ENCODE measurements around the gene ZIK1. TPM values are rescaled to one million over a fixed set of nuclear protein-coding genes. Genes with fewer than 3 reads are reported as not detected.

ZIK1 gene
- total and polyA plus RNA-seq, 2 of the 8 experiments (the other 6 are each of a cell fraction or from before 2014, with no cell fraction given) = 19.4 to 36.5 TPM

DNA sequence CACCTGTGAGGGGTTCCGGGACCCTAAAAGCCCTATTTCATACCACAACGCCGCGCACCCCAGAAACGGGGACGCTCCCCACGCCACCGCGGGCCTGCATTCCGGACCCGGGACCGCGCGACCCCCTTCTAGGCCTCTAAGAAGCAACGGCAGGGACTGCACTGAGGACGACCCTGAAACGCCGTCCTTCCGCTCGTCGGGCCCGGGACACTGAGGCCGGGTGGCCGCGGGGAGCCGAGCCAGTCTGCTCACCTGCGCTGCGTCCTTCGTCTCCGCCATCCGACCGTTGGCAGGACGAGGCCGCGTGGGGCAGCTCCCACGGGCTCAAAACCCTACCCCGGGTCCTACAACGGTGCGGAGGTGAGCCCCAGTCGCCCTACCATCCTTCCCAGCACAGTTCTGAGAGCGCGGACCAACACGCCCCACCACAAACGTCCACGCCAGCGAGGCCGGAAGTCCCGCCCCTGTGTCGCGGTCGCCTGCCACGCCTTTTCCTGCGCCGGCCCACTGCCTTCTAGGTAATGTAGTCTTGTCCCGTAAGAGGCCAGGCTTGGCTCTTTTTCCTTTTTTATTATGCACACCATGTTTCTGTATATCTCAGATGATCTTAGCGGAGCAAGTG, 24.4 kb upstream of the ZIK1 start, which contains the start of gene ZNF550:
Gene ZNF550, minus strand, starts transcription at position 460 of the 622 bp plus-strand sequence. Its CDS starts 181 bp downstream, at position 279.
- WGBS, 2 experiments (ENCODE audit: extremely low coverage in 1 of 2, insufficient coverage in 1 of 2, insufficient read length in 1 of 2, insufficient replicate concordance in 2 of 2, low coverage in 1 of 2, low lambda C conversion rate in 2 of 2, missing lambda C conversion rate in 1 of 2) = 1% methylated on average over 54 of the region's 56 CpGs; no CpG with 5 or more reads in 1 of the 2 experiments
- H2BK5ac ChIP-seq (ENCODE audit: low read depth, low read length) = no peak within 1 kb of the TSS; the same call in 1 of the 2 replicates
- peaks cover 2 to 15% (median 6%) of the 10 kb centered on the region in 4 experiments; a peak in 7 of 8 replicates for H3K36me3 ChIP-seq (ENCODE audit: control insufficient read depth in 2 of 4, insufficient read depth in 4 of 4, low read length in 3 of 4)
- H4K8ac ChIP-seq (ENCODE audit: extremely low read depth, insufficient read depth, low read length) = peak within 1 kb of the TSS; percentile 95; the same call in 1 of the 2 replicates
- no peak within 1 kb of the TSS for H3K23ac ChIP-seq (ENCODE audit: insufficient read length)
- H3K23me2 ChIP-seq (ENCODE audit: low read depth, low read length) = peaks cover 3% of the 10 kb centered on the region; the same call in 1 of the 2 replicates
- DNase-seq (ENCODE audit: low read depth in 1 of 2, low spot score in 2 of 2) (peak in 1 of 2 experiments; percentile 89), FAIRE-seq (no peak)
- H4K91ac ChIP-seq (replicated peaks; ENCODE audit: insufficient read length, low read length) = no peak within 1 kb of the TSS
- no peaks in the 10 kb centered on the region for H3K27me3 ChIP-seq (replicated peaks in 1 of 4; ENCODE audit: control insufficient read depth in 3 of 4, extremely low read depth in 1 of 4, insufficient read depth in 3 of 4, low read length in 3 of 4)
- H3K4me2 ChIP-seq (ENCODE audit: insufficient read depth in 1 of 2, low read depth in 2 of 2, low read length in 2 of 2) = peak within 1 kb of the TSS; percentile 51 to 86
- peak within 1 kb of the TSS; percentile 46 for H3K4ac ChIP-seq (replicated peaks; ENCODE audit: insufficient read length, low read depth, low read length)
- H2BK120ac ChIP-seq (replicated peaks; ENCODE audit: low read depth, low read length) = no peak within 1 kb of the TSS
- peak within 1 kb of the TSS; percentile 80 to 96 (median 94) for H3K4me3 ChIP-seq (ENCODE audit: extremely low read depth in 1 of 4, insufficient read depth in 2 of 4, low read depth in 3 of 4, low read length in 4 of 4)
- no peak within 1 kb of the TSS for H2BK20ac ChIP-seq (ENCODE audit: low read length)
- peak within 1 kb of the TSS; percentile 83 for H2AFZ ChIP-seq (ENCODE audit: low read length)
- no peak within 1 kb of the TSS for H4K5ac ChIP-seq (ENCODE audit: insufficient read length, low read depth, low read length)
- peaks cover 0 to 4% (median under 1%) of the 10 kb centered on the region in 4 experiments; a peak in 3 of 7 replicates for H3K4me1 ChIP-seq (replicated peaks in 1 of 4; ENCODE audit: control insufficient read depth in 3 of 4, insufficient read depth in 4 of 4, low read length in 3 of 4)
- no peak within 1 kb of the TSS for H3K14ac ChIP-seq (ENCODE audit: insufficient read length)
- H3K27ac ChIP-seq (ENCODE audit: low read depth, low read length) = peak within 1 kb of the TSS; percentile 67; the same call in 1 of the 2 replicates
- no peak within 1 kb of the TSS for H2AK5ac ChIP-seq (ENCODE audit: low read depth, low read length)
- peak within 1 kb of the TSS; percentile 88 for H3K18ac ChIP-seq (ENCODE audit: extremely low read depth, low read length)
- peaks cover 0 to 20% of the 10 kb centered on the region in 2 experiments; a peak in 3 of 4 replicates for H3K79me2 ChIP-seq (ENCODE audit: control insufficient read depth in 1 of 2, insufficient read depth in 2 of 2, low read length in 2 of 2)
- H4K20me1 ChIP-seq (replicated peaks in 1 of 2; ENCODE audit: control insufficient read depth in 1 of 2, insufficient read depth in 2 of 2, low read length in 2 of 2) = peaks cover 4 to 7% of the 10 kb centered on the region in 2 experiments
- H2BK12ac ChIP-seq (ENCODE audit: low read depth, low read length) = no peak within 1 kb of the TSS
- CTCF ChIA-PET (ENCODE audit: partially characterized antibody) = interaction anchor here (1.9 kb wide), 1 partner anchor 94 kb away, joined by 6 read pairs; no protein-coding TSS in a partner anchor
- H2BK15ac ChIP-seq (ENCODE audit: low read length) = no peak within 1 kb of the TSS
- H3K56ac ChIP-seq (replicated peaks; ENCODE audit: insufficient read length, low read depth, low read length) = peak within 1 kb of the TSS; percentile 52
- H3K79me1 ChIP-seq (ENCODE audit: low read depth, low read length) = peaks cover 7% of the 10 kb centered on the region
- H3K9me3 ChIP-seq (ENCODE audit: insufficient read depth in 2 of 2, low read depth in 1 of 2, low read length in 1 of 2) = peaks cover 16 to 29% of the 10 kb centered on the region in 2 experiments
- POLR2A ChIA-PET (ENCODE audit: partially characterized antibody) = interaction anchor here (0.7 to 2.2 kb wide), 5 partner anchors 11 to 271 kb away, joined by 3 to 6 read pairs (median 3); partner anchors contain the start of genes ZNF549, ZNF551 and ZNF773
- peak within 1 kb of the TSS; percentile 64 to 81 (median 74); a peak in 6 of 7 replicates for H3K9ac ChIP-seq (replicated peaks in 1 of 4; ENCODE audit: extremely low read depth in 1 of 4, low read depth in 3 of 4, low read length in 3 of 4)
- TF ChIP-seq POU5F1 (IDR thresholded peaks at IDR 0.05; ENCODE audit: low read depth, low read length) (no peak), GABPA (IDR thresholded peaks at IDR 0.05; ENCODE audit: borderline replicate concordance, insufficient read depth, low read length) (peak; percentile 96), CBX5 (IDR thresholded peaks at IDR 0.05; ENCODE audit: low read depth, low read length) (no peak), RNF2 (IDR thresholded peaks at IDR 0.05; ENCODE audit: borderline replicate concordance, low read depth, low read length, missing control alignments, poor library complexity, severe bottlenecking) (no peak), SP1 (IDR thresholded peaks at IDR 0.05; ENCODE audit: low read depth, low read length) (peak; percentile 54; the same call in 1 of the 2 replicates), RXRA (IDR thresholded peaks at IDR 0.05; ENCODE audit: insufficient read depth, low read depth, low read length) (no peak), SIX5 (IDR thresholded peaks at IDR 0.05; ENCODE audit: low read depth, low read length) (peak; percentile 85), KDM5A (IDR thresholded peaks at IDR 0.05; ENCODE audit: low read length) (0 out of 2 replicates have a peak, but pooled peaks have one; percentile 19), CHD2 (IDR thresholded peaks at IDR 0.05; ENCODE audit: low read length) (peak; percentile 56; the same call in 1 of the 2 replicates), TAF1 (IDR thresholded peaks at IDR 0.05; ENCODE audit: low read depth, low read length) (peak; percentile 83), BCL11A (IDR thresholded peaks at IDR 0.05; ENCODE audit: low read depth in 2 of 2, low read length in 2 of 2) (no peak), KDM4A (IDR thresholded peaks at IDR 0.05; ENCODE audit: low read depth, low read length, severe bottlenecking) (peak; percentile 88)

Measured in H1 (cell line).